Epithelial cell of esophagus (primary cell): ENCODE results near the gene SORCS2.

ENCODE experiments used
- DNase-seq: peaks from one replicate; pipeline ENCODE4 v3.0.0; 2010; ENCODE audit warnings: low read depth
- H3K4me3 ChIP-seq: 2 replicates; pipeline ENCODE4 v1.5.1; 2011; ENCODE audit warnings: mild to moderate bottlenecking, low read length, control low read depth
- TF ChIP-seq, protein P1 (sequence below): IDR thresholded peaks from 2 replicates; pipeline ENCODE4 v1.5.1; 2011; ENCODE audit warnings: low read depth, mild to moderate bottlenecking, low read length, control low read depth, inconsistent platforms; ENCODE audit not compliant: insufficient read depth; ENCODE audit errors: missing control alignments

Gene SORCS2

DNA sequence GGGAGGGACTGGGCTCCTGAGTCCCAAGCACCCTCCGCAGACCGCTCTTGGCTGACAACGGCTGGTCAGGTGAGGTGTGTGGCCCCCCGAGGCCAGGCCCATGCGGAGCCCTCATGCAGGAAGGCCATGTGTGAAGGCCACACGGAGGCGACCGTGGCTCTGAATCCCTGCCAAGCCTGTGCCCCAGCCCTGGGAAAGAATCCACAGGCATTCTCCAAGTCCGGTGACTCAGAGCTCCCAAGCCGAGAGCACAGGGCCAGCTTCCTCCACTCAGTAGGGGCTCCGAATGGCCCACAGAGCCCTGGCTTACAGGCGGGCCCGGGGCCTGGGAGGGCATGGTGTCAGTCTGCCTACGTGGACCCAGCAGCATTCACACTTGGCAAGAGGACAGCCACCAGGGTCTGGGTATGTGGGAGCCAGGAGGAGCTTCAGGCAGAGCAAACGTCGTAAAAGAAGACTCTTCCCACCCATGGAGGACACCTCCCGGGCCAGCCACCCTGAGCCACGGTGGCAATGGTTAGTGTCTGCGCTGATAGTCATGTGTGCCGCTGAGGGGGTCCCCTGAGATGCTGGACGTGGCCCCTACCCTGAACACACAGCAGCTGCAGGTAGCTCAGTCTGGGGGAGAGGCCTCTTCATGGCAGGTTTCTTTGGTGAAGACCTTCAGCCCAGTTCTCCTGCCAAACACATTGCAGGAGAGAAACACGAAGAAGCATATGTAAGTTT, 136.7 kb downstream of the SORCS2 start:
- TF ChIP-seq, protein P1, sequence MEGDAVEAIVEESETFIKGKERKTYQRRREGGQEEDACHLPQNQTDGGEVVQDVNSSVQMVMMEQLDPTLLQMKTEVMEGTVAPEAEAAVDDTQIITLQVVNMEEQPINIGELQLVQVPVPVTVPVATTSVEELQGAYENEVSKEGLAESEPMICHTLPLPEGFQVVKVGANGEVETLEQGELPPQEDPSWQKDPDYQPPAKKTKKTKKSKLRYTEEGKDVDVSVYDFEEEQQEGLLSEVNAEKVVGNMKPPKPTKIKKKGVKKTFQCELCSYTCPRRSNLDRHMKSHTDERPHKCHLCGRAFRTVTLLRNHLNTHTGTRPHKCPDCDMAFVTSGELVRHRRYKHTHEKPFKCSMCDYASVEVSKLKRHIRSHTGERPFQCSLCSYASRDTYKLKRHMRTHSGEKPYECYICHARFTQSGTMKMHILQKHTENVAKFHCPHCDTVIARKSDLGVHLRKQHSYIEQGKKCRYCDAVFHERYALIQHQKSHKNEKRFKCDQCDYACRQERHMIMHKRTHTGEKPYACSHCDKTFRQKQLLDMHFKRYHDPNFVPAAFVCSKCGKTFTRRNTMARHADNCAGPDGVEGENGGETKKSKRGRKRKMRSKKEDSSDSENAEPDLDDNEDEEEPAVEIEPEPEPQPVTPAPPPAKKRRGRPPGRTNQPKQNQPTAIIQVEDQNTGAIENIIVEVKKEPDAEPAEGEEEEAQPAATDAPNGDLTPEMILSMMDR = no peak
- no peak for DNase-seq
- no peak overlapping the region for H3K4me3 ChIP-seq

DNA sequence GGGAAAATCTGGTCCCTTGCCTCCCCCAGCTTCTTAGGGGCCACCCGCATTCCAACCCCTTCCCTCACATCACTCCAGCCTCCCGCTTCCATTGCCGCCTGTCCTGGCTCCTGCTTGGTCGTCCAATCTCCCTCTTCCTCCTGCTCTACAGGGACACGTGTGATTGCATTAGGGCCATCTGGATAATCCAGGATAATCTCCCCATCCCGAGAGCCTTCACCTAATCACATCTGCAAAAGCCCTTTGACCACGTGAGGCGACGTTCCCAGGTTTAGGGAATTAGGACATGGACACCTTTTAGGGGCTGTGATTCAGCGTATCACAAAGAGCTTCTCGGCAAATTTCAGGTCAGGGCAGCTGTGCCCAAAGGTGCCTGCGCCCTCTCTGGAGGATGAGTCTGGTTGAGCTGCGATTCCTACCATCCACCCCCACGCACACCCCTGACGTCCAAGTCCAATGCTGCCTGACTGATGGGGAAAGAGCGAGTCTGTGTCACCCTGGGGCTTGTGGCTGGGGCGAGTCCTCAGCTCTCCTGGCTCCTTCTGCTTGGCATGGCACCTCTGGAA, 137.8 kb downstream of the SORCS2 start:
- no peak for DNase-seq
- TF ChIP-seq, protein P1 = no peak
- H3K4me3 ChIP-seq = no peak overlapping the region

DNA sequence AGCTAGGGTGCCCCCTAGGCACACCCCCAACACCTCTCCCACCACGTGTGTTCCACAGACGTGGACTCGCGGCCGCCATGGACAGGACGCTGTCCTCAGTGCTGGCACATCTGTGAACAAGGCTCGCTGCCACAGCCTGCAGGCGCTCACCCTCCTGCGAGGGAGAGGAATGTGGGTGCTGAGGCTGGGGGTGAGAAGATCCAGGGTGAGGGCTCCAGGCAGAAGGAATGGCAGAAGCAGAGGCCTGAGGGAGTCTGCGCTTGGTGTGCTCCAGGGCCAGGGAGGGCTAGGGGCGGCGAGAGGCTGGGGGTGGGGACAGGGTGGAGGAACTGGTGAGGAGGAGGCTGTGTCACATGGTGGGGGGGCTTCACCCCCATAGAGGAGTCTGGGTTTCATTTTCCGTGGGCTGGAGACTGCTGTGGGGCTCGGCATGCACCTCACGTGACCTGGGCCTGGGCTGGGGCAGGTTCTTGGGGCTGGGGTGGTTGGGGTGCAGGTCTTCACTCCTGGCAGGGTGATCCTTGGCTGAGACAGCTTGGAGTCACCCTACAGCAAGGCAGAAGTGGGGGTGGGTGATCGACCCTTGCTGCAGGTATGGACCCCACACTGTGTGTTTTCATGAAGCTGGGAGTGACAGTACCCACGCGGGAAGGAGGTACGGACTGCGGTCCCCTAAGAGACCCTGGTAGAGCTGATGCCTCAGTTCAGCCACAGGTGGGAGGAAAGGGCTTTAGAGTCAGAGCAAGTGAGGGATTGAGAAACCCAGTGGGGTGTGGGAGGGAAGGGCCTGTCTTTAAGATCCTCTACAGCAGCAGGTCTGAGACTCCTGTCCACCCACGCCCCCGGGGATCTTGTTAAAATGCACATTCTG, 138.7 kb downstream of the SORCS2 start:
- H3K4me3 ChIP-seq = no peak overlapping the region
- no peak for DNase-seq
- TF ChIP-seq, protein P1 = no peak

DNA sequence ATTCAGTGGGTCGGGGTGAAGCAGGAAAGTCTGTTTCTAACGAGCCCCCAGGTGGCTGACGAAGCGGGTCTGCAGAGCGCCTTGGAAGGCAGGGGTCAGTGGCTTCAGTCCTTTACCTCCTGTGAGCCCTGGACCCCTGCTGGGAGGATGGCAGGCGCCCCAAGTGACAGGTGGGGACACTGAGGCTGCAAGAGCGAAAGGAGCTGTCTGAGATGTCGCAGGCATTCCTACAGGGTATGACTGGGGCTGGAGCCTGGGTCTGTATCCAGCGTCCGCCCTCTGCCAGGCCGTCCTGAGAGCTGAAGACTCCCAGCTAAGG, 139.3 kb downstream of the SORCS2 start:
- TF ChIP-seq, protein P1 = no peak
- no peak for DNase-seq
- no peak overlapping the region for H3K4me3 ChIP-seq

DNA sequence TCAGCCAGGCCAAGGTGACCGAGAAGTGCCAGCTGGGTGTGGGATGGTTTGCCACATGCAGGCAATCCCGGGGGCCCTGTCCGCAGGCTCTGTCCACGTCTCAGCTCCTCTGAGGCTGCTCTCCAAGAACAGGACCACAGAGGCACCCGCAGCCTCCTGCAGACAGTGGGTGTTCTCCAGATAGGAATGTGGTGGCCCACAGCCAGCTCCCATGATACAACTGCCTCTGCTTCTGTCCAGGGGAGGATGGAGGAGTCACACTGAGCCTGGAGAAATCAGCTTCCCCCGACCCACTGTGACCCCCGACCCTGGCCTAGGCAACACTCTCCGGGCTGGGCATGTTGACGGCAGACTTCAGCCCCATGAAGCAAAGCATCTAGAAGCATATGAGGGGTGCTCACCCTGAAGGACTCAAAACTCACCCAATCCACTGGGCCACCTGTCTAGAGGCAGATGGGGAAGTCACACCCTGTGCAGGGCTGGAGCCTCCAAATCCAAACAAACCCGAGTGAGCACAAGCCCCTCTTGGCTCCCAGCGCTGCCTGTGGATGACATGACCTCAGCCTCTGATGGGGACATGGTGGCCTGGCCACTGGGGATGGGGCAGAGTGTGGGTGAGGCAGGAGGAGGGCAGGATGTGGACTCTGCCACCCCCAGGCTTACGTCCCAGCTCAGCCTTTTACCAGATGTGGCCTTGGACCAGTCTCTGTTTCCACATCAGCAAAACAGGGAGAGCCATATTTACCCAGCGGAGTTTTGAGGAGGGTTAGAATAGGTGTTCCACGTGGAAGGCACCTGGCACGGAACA, 140.1 kb downstream of the SORCS2 start:
- H3K4me3 ChIP-seq = no peak overlapping the region
- DNase-seq = no peak
- TF ChIP-seq, protein P1 = no peak

DNA sequence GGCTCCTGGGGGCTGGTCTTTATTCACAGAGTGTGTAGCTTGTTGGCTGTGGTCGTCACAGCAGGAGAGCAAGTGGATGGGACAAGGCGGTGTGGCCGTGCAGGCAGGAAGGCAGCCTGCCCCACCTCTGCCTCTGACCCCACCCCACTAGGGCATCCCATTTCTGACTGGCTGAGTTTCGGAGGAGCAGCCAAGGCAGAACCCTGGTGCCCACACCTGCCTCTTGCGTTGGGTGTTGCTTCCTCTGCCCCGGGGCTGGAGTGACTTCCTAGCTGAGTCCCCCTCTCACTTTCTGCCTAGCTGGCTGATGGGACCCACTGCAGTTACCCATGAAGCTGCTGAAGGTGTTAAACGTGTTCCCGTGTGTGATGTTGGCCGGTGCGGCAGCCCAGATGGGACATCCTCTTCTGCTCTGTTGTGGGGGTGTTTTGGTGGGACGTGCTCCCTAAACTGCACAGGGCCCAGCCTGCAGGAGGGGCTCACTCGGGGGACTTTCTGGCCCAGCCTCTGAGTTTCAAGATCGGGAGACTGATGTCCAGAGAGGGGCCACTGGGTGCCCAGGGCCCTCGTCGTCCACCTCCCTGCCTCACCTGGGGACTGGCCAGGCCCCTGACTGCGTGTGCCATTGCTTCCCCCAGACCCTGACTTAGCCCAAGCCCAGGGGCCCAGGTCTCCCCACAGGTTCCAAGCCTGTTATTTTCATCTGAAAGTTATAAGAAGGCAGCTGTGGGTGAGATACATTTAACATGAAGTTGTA, 140.9 kb downstream of the SORCS2 start:
- H3K4me3 ChIP-seq = no peak overlapping the region
- TF ChIP-seq, protein P1 = no peak
- DNase-seq = no peak
